GM12878 (cell line): ENCODE measurements around the gene SMPDL3A. TPM values are rescaled to one million over a fixed set of nuclear protein-coding genes. Genes with fewer than 3 reads are reported as not detected.
A peak's percentile ranks its signal among the peaks of the same experiment; 100 is the strongest.

ENCODE experiments used
- ATAC-seq: fragments of 200-7000 bp; cut with Tn5 transposase; 3 replicates; pipeline ENCODE4 v1.9.1; 2020; ENCODE audit warnings: mild to moderate bottlenecking, moderate library complexity
- BruUV-seq: library from RNA; stranded (reverse); fragments of 400-500 nt; replicated peaks from 2 replicates; lab custom pipeline; 2021; lab: Mats Ljungman, UMichigan
- CTCF ChIA-PET: fragments of 300-600 bp; sonication (Branson Sonifier 250); formaldehyde crosslinking; extraction: SDS; loops from one replicate; lab custom pipeline; 2021; ENCODE audit warnings: inconsistent platforms; lab: Yijun Ruan, JAX
- POLR2A ChIA-PET: fragments of 350-600 bp; formaldehyde crosslinking; extraction: SDS; loops from one replicate; lab custom pipeline; 2021; ENCODE audit warnings: inconsistent platforms; lab: Charles Lee
- RAD21 ChIA-PET: fragments of 300-600 bp; sonication (Branson Sonifier 250); formaldehyde crosslinking; loops from one replicate; lab custom pipeline; 2023; ENCODE audit warnings: antibody characterized with exemption; ENCODE audit not compliant: unreplicated experiment; lab: Charles Lee
- SMC1A ChIA-PET: fragments of 300-600 bp; sonication (Branson Sonifier 250); formaldehyde crosslinking; loops from one replicate; lab custom pipeline; 2023; ENCODE audit not compliant: unreplicated experiment, uncharacterized antibody; lab: Charles Lee
- DNase-seq: peaks from one replicate; pipeline ENCODE4 v3.0.0-alpha.2; 2011; ENCODE audit warnings: low read depth, low spot score
- FAIRE-seq: peaks from 3 replicates; lab custom pipeline; 2011; peaks lifted over from hg19 to GRCh38; lab: Jason Lieb, UNC
- H2AFZ ChIP-seq: 2 replicates; pipeline ENCODE4 v1.6.0; 2011; ENCODE audit warnings: low read depth, low read length, control low read depth; ENCODE audit not compliant: control insufficient read depth
- H3K27ac ChIP-seq: 2 replicates; pipeline ENCODE4 v1.5.1; 2011; ENCODE audit warnings: control low read depth; ENCODE audit not compliant: control insufficient read depth, insufficient read depth
- H3K27me3 ChIP-seq, 2 experiments: replicated peaks in 1 of 2; 2 replicates each; pipeline versions ENCODE4 v1.6.0 to v1.6.1; 2011; ENCODE audit warnings: low read length in 1 of 2; ENCODE audit not compliant: control insufficient read depth in 2 of 2, insufficient read depth in 2 of 2
- H3K36me3 ChIP-seq, 2 experiments: 2 replicates each; pipeline ENCODE4 v1.5.1; 2011; ENCODE audit warnings: low read length in 1 of 2; ENCODE audit not compliant: control insufficient read depth in 2 of 2, insufficient read depth in 2 of 2
- H3K4me1 ChIP-seq: 2 replicates; pipeline ENCODE4 v1.6.1; 2011; ENCODE audit warnings: mild to moderate bottlenecking, low read length, moderate library complexity, mixed read lengths; ENCODE audit not compliant: control insufficient read depth, insufficient read depth
- H3K4me2 ChIP-seq: 2 replicates; pipeline ENCODE4 v1.6.0; 2011; ENCODE audit warnings: control low read depth; ENCODE audit not compliant: control insufficient read depth, insufficient read depth
- H3K4me3 ChIP-seq: fragments of 200-600 bp; sonication (generic); 2 replicates; pipeline ENCODE4 v1.5.1; 2016
- H3K79me2 ChIP-seq: 2 replicates; pipeline ENCODE4 v1.6.0; 2011; ENCODE audit warnings: low read length; ENCODE audit not compliant: control insufficient read depth, insufficient read depth
- H3K9ac ChIP-seq: 2 replicates; pipeline ENCODE4 v1.8.0; 2011; ENCODE audit warnings: low read length, control low read depth, mixed read lengths; ENCODE audit not compliant: control insufficient read depth, insufficient read depth
- H3K9me3 ChIP-seq: replicated peaks from 3 replicates; pipeline ENCODE4 v1.5.1; 2011; ENCODE audit warnings: mild to moderate bottlenecking, low read length; ENCODE audit not compliant: control insufficient read depth, insufficient read depth
- H4K20me1 ChIP-seq: 2 replicates; pipeline ENCODE4 v1.6.0; 2011; ENCODE audit not compliant: control insufficient read depth, insufficient read depth
- ASH2L ChIP-seq: fragments of 300-600, 200-600 bp; sonication (generic); IDR thresholded peaks from 2 replicates; pipeline ENCODE4 v1.6.1; 2017; ENCODE audit warnings: low read depth, mild to moderate bottlenecking, borderline replicate concordance
- CEBPB ChIP-seq, 2 experiments: fragments of 150-350 bp in 1 of 2; IDR thresholded peaks; 2 replicates each; pipeline ENCODE4 v1.6.1; 2012 to 2014; ENCODE audit warnings: low read depth in 2 of 2, low read length in 2 of 2, borderline replicate concordance in 1 of 2, inconsistent platforms in 1 of 2
- GABPA ChIP-seq: IDR thresholded peaks from 2 replicates; pipeline ENCODE4 v1.6.1; 2014; ENCODE audit warnings: antibody characterized with exemption, low read depth, mild to moderate bottlenecking, inconsistent platforms
- GATAD2B ChIP-seq: fragments of 450-650 bp; conservative IDR thresholded peaks from 2 replicates; pipeline ENCODE4 v1.6.1; 2017; ENCODE audit warnings: low read depth, mild to moderate bottlenecking, moderate library complexity
- HDAC2 ChIP-seq: fragments of 200-600 bp; sonication (generic); IDR thresholded peaks from 2 replicates; pipeline ENCODE4 v1.6.1; 2017
- KLF5 ChIP-seq: fragments of 450-650 bp; IDR thresholded peaks from 2 replicates; pipeline ENCODE4 v1.6.1; 2014; ENCODE audit warnings: mild to moderate bottlenecking; ENCODE audit not compliant: partially characterized antibody
- MEF2B ChIP-seq: fragments of 450-650 bp; IDR thresholded peaks from 2 replicates; pipeline ENCODE4 v1.6.1; 2018; ENCODE audit warnings: mild to moderate bottlenecking, moderate library complexity; ENCODE audit not compliant: partially characterized antibody, poor library complexity, severe bottlenecking
- MTA2 ChIP-seq: fragments of 450-650 bp; IDR thresholded peaks from 2 replicates; pipeline ENCODE4 v1.6.1; 2016; ENCODE audit warnings: low read depth, mild to moderate bottlenecking, moderate library complexity
- NR2C2 ChIP-seq: IDR thresholded peaks from 2 replicates; pipeline ENCODE4 v1.6.1; 2011; ENCODE audit warnings: borderline replicate concordance, low read depth; ENCODE audit not compliant: control insufficient read depth, insufficient read length
- PAX5 ChIP-seq: IDR thresholded peaks from 2 replicates; pipeline ENCODE4 v1.6.1; 2011; ENCODE audit warnings: low read depth, low read length, borderline replicate concordance
- PKNOX1 ChIP-seq: fragments of 450-650 bp; IDR thresholded peaks from 2 replicates; pipeline ENCODE4 v1.6.1; 2016; ENCODE audit warnings: mild to moderate bottlenecking
- POLR2AphosphoS5 ChIP-seq: IDR thresholded peaks from 2 replicates; pipeline ENCODE4 v1.6.1; 2011; ENCODE audit warnings: mild to moderate bottlenecking, low read length, inconsistent platforms
- POU2F2 ChIP-seq: IDR thresholded peaks from 3 replicates; pipeline ENCODE4 v1.6.1; 2011; ENCODE audit warnings: low read depth, mild to moderate bottlenecking, low read length, borderline replicate concordance
- RCOR1 ChIP-seq: conservative IDR thresholded peaks from 2 replicates; pipeline ENCODE4 v1.6.1; 2012; ENCODE audit warnings: low read depth, low read length, improper control_type of control experiment
- RELB ChIP-seq: fragments of 450-650 bp; IDR thresholded peaks from 2 replicates; pipeline ENCODE4 v1.6.1; 2017; ENCODE audit warnings: low read depth, mild to moderate bottlenecking, moderate library complexity
- RUNX3 ChIP-seq: IDR thresholded peaks from 2 replicates; pipeline ENCODE4 v1.6.1; 2012; ENCODE audit warnings: low read length, inconsistent platforms
- SREBF1 ChIP-seq: IDR thresholded peaks from 2 replicates; pipeline ENCODE4 v1.6.1; 2012; ENCODE audit warnings: mild to moderate bottlenecking, low read length
- SREBF2 ChIP-seq: IDR thresholded peaks from 2 replicates; pipeline ENCODE4 v1.6.1; 2012; ENCODE audit warnings: mild to moderate bottlenecking, low read length
- WGBS: methylation state at CpG from one replicate; pipeline ENCODE4 v1.1.6; 2016; ENCODE audit warnings: low lambda C conversion rate; ENCODE audit not compliant: insufficient replicate concordance, insufficient coverage; ENCODE audit errors: missing lambda C conversion rate; 5-methylcytosine and 5-hydroxymethylcytosine counted together
- in situ Hi-C: fragments of 300-500 bp; cut with MboI; formaldehyde crosslinking; loops from 9 replicates; pipeline ENCODE4 v1.14.3; 2018; ENCODE audit warnings: mixed read lengths
- intact Hi-C: fragments of 100-400 bp; cut with micrococcal nuclease; formaldehyde crosslinking; loops from one replicate; pipeline ENCODE4 v1.14.2; 2022; ENCODE audit not compliant: unreplicated experiment
- polyA plus RNA-seq, 11 experiments: library from polyadenylated mRNA; depleted of rRNA in 4 of 11; unstranded in 6 of 11; stranded (reverse) in 5 of 11; fragments of >200 nt; fragmentation: Nextera tagmentation in 4 of 11; fragmentation: Illumina TruSeq in 1 of 11; extraction: Ambion mirVana in 4 of 11; extraction: Trizol in 1 of 11; gene quantifications; 1 replicate in 1 of 11; 2 replicates in 10 of 11; pipeline versions ENCODE4 v1.2.1 to v1.2.3, GENCODE V29; 2011 to 2016; ENCODE audit warnings: inconsistent platforms in 2 of 11, missing spikeins in 2 of 11, low read depth in 1 of 11
- total RNA-seq, 4 experiments: library from RNA; depleted of rRNA in 3 of 4; stranded (reverse); fragments of >200 nt in 3 of 4; fragmentation: Illumina TruSeq in 1 of 4; extraction: Trizol in 1 of 4; gene quantifications; 2 replicates each; pipeline versions ENCODE4 v1.2.1 to v1.2.3, GENCODE V29; 2013 to 2021
- TF ChIP-seq, protein P1 (sequence below): IDR thresholded peaks from 2 replicates; pipeline ENCODE4 v1.6.1; 2012; ENCODE audit warnings: mild to moderate bottlenecking, low read depth, low read length

SMPDL3A gene
- total and polyA plus RNA-seq, 10 of the 15 experiments (the other 5 are each of a cell fraction or from before 2014, with no cell fraction given) = 0.05 to 0.91 (median 0.09) TPM; not detected in 3

- no peaks in the 10 kb centered on the region for H3K79me2 ChIP-seq
- H3K9ac ChIP-seq = no peak overlapping the region
- BruUV-seq = no TSS peak
- ChIA-PET RAD21 (interaction anchor here (0.7 to 2.3 kb wide), 5 partner anchors 9 to 39 kb away, joined by 3 to 9 read pairs (median 5); partner anchors contain the start of gene SMPDL3A), SMC1A (interaction anchor here (0.6 to 1.9 kb wide), 14 partner anchors 9 to 47 kb away, joined by 3 to 7 read pairs (median 4); partner anchors contain the start of gene SMPDL3A), POLR2A (interaction anchor here (0.6 to 1.1 kb wide), 2 partner anchors 31 to 87 kb away, joined by 3 to 7 read pairs; partner anchors contain the start of gene SMPDL3A), CTCF (interaction anchor here (0.7 to 3.7 kb wide), 8 partner anchors 8 to 80 kb away, joined by 3 to 19 read pairs (median 4); partner anchors contain the start of gene FABP7)
- WGBS = 0% methylated on average over 1 of the region's 1 CpG
- no peaks in the 10 kb centered on the region for H4K20me1 ChIP-seq
- H2AFZ ChIP-seq = no peak overlapping the region
- H3K27me3 ChIP-seq = no peaks in the 10 kb centered on the region
- no peak overlapping the region for H3K4me3 ChIP-seq
- no peaks in the 10 kb centered on the region for H3K4me1 ChIP-seq
- no peak overlapping the region for H3K27ac ChIP-seq
- H3K9me3 ChIP-seq = no peaks in the 10 kb centered on the region
- DNase-seq (no peak), ATAC-seq (peak; percentile 100), FAIRE-seq (no peak)
- H3K4me2 ChIP-seq = no peak overlapping the region
- no peaks in the 10 kb centered on the region for H3K36me3 ChIP-seq
- intact Hi-C loops (no loop called here), in situ Hi-C loops (no loop called here)
- no peak for TF ChIP-seq RUNX3
- TF ChIP-seq RELB = peak; percentile 72
- no peak for TF ChIP-seq NR2C2
- no peak for TF ChIP-seq GATAD2B
- peak; percentile 57; the same call in 1 of the 3 replicates for TF ChIP-seq POU2F2
- no peak for TF ChIP-seq ASH2L
- no peak for TF ChIP-seq HDAC2
- no peak for TF ChIP-seq SREBF2
- no peak for TF ChIP-seq PAX5
- 0 out of 2 replicates have a peak, but pooled peaks have one; percentile 17 for TF ChIP-seq PKNOX1
- TF ChIP-seq, protein P1, sequence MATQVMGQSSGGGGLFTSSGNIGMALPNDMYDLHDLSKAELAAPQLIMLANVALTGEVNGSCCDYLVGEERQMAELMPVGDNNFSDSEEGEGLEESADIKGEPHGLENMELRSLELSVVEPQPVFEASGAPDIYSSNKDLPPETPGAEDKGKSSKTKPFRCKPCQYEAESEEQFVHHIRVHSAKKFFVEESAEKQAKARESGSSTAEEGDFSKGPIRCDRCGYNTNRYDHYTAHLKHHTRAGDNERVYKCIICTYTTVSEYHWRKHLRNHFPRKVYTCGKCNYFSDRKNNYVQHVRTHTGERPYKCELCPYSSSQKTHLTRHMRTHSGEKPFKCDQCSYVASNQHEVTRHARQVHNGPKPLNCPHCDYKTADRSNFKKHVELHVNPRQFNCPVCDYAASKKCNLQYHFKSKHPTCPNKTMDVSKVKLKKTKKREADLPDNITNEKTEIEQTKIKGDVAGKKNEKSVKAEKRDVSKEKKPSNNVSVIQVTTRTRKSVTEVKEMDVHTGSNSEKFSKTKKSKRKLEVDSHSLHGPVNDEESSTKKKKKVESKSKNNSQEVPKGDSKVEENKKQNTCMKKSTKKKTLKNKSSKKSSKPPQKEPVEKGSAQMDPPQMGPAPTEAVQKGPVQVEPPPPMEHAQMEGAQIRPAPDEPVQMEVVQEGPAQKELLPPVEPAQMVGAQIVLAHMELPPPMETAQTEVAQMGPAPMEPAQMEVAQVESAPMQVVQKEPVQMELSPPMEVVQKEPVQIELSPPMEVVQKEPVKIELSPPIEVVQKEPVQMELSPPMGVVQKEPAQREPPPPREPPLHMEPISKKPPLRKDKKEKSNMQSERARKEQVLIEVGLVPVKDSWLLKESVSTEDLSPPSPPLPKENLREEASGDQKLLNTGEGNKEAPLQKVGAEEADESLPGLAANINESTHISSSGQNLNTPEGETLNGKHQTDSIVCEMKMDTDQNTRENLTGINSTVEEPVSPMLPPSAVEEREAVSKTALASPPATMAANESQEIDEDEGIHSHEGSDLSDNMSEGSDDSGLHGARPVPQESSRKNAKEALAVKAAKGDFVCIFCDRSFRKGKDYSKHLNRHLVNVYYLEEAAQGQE = no peak
- TF ChIP-seq KLF5 = no peak
- TF ChIP-seq MTA2 = peak; percentile 20; the same call in 1 of the 2 replicates
- no peak for TF ChIP-seq CEBPB (IDR thresholded peaks at IDR 0.05; ENCODE audit: borderline replicate concordance in 1 of 2, low read depth in 2 of 2, low read length in 2 of 2)
- TF ChIP-seq POLR2AphosphoS5 = no peak
- TF ChIP-seq GABPA = no peak
- no peak for TF ChIP-seq RCOR1
- no peak for TF ChIP-seq SREBF1
- TF ChIP-seq MEF2B = peak; percentile 64
These were observed 30.1 kb upstream of the SMPDL3A start for GRCh38 chr6:122758927-122759334.
